Gastrocnemius medialis (tissue), 4 donors: ENCODE measurements around the gene TRIO.

Source experiments
- POLR2A ChIP-seq, 2 donors: fragments of 450-650 bp; IDR thresholded peaks; one replicate each; pipeline ENCODE4 v1.6.1; 2017; ENCODE audit warnings: antibody characterized with exemption in 2 of 2, mild to moderate bottlenecking in 2 of 2, moderate library complexity in 2 of 2
- TF ChIP-seq, protein P1 (sequence below), 5 experiments: fragments of 450-650 bp in 3 of 5; fragments of 200-600 bp in 2 of 5; sonication (generic) in 2 of 5; IDR thresholded peaks in 4 of 5; conservative IDR thresholded peaks in 1 of 5; 1 replicate in 4 of 5; 2 replicates in 1 of 5; pipeline ENCODE4 v1.5.1; 2016 to 2019; ENCODE audit warnings: antibody characterized with exemption in 5 of 5, mild to moderate bottlenecking in 3 of 5, moderate library complexity in 3 of 5

DNA sequence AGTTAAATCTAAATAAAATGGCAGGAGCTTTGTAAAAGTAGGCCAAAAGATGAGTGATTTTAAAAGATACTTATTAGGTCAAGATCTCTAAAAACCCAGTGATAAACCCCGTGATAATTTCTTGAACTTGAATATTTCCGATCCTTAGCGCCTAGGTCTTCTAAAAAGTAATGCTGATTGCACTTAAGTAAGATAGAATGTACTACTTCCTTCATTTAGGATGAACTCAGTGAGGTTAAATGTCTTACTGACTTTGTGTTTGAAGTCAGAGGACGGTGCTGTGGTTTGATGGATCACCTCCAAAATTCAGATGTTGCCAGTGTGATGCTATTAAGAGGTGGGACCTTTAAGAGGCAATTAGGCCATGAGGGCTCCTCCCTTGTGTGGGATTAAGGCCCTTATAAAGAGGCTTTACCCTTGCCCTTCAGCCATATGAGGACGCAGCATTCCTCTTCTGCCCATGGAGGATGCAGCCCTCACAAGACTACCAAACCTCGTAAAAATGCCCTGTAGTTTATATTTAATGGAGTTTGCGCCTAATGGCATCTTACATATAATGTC, 130.1 kb downstream of the TRIO start:
- no peak for TF ChIP-seq POLR2A (IDR thresholded peaks at IDR 0.05)
- TF ChIP-seq, protein P1, sequence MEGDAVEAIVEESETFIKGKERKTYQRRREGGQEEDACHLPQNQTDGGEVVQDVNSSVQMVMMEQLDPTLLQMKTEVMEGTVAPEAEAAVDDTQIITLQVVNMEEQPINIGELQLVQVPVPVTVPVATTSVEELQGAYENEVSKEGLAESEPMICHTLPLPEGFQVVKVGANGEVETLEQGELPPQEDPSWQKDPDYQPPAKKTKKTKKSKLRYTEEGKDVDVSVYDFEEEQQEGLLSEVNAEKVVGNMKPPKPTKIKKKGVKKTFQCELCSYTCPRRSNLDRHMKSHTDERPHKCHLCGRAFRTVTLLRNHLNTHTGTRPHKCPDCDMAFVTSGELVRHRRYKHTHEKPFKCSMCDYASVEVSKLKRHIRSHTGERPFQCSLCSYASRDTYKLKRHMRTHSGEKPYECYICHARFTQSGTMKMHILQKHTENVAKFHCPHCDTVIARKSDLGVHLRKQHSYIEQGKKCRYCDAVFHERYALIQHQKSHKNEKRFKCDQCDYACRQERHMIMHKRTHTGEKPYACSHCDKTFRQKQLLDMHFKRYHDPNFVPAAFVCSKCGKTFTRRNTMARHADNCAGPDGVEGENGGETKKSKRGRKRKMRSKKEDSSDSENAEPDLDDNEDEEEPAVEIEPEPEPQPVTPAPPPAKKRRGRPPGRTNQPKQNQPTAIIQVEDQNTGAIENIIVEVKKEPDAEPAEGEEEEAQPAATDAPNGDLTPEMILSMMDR (IDR thresholded peaks at IDR 0.05 in 4 of 5, conservative IDR thresholded peaks at IDR 0.05 in 1 of 5), result no peak
